GM18868 (cell line): ENCODE results near the gene KRT2.

Experiments used
- ATAC-seq: cut with Tn5 transposase; IDR thresholded peaks from one replicate; pipeline ENCODE4 v1.9.1; 2021; ENCODE audit warnings: mild to moderate bottlenecking, moderate library complexity; ENCODE audit not compliant: unreplicated experiment

KRT2 gene

DNA sequence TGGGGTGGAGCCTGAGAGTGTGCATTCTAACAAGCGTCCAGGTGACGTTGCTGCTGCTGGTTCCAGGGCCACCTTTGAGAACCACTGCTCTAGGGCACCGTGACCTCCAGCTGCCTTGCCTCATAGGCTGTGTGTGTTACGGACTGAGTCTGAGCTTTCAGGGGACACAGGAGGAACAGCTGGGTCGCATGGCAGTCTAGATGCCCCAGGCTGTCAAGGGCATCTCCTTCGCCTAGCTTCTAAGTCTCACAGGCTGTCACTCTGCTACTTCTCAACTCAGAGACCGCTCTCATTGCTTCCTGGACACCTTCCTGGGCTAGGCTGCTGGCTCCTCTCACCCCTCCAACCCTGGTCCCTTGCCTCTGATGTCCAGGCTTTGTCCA is 34.6 kb downstream of the KRT2 start:
- no peak for ATAC-seq

DNA sequence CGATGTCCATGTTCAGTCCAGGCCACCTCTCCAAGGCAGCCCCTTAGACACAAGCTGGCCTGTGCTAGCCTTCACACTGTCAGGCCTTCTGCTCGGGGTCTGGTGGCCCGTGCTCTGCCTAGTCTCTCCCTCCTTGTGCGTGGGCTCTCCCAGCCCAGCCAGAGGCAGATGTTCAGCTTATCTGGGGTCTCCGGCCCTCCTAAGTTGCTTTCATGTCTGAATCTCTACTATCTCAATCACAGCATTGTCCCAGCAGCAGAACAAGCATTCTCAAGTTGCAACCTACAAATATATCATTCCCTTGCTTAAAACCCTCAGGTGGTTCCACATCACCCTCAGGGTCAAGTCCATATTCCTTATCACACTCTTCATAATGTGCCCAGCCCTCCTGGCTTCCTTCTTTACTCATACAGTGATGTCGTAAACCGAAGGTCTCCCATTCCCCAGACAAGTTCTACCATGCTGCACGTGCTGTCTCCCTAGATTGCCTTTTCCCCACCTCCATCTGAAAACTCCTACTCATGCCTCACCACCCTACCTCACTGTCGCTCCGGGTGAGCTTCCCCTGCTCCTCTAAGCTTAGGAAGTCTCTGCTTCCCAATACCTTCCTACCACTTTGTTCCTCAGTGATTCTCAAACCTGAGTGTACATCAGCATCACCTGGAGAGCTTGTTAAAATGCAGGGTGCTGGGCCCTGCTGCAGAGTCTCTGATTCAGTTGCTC is 35.2 kb downstream of the KRT2 start:
- ATAC-seq, result no peak

DNA sequence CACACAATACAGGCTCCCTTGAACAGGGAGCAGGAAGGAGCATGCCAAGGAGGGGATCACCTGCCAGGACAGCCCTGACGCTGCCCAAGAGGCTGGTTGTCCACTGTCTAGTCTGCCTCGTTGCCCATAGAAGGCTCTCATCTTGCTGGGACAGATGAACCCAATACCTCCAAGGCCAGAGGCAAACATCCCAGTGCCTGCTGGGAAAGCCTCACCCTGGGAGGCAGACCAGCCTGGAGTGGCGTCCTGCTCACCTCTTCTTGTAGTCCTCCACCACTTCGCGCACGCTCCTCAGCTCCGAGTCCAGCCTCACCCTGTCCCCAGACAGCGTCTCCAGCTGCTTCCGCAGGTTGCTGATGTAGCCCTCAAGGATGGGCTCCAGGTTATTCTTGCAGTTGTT is 36.1 kb downstream of the KRT2 start:
- no peak for ATAC-seq

DNA sequence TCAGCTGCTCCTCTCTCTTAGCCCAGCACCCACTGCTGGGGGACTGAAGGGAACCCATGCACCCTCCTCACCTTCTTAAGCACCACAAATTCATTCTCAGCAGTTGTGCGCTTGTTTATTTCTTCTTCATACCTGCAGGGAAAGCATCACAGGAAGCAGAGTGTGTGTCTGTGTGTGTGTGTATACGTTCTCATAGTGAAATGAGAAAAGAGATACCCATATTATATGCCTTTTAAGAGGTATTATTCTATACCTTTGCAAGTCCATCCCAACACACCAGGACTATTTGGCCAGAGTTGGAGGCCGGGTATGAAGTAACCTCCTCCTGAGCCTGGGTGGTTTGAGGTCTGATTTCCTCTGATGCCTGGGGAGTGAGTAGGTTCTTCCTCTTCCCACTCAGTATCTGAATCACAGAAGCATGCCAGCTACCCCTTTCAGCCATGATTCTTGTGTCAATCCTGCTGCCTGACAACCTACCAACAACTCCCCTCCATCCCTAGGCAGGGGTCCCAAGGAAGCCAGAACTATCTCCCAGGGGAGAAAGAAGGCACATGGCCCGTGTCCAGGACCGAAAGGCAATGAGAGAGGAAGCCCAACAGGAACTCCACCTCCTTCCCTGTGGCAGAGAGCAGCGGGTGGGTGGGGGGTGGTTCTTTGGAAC is 36.7 kb downstream of the KRT2 start:
- no peak for ATAC-seq

DNA sequence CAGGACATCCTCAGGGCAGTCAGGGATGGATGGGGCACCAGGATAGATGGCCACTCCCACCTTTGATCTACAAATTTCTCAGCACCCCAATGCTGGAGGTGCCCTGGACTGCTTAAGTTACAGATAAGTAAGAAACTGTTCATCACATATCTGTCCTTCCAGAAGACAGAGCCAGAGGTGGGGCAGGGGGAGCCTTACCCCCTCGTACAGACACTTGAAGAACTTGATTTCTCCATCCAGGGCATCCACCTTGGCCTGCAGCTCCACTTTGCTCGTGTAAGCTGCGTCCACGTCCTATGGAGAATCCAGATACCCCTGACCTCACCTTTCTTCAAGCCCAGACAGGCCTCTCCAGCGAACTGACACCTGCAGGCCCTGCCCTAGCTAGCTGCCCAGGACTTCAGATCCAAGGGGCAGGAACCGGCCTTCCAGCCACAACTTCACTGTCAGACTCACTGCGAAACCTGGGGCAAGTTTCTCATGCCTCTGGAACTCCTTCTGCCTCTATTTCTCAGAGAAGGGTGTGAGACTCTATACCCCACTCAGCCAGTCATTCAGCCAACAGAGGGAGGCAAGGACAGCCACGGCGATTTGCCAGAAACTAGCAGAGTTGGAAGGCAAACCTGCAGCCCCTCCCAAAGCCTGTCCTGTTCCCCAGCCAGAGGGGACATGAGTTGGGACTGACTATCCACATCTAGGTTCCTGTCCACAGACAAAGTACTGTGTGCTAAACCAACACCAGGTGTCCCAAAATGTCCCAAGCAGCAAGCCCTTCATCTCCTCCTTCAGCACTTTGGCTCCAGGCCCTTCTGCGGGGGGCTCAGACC is 37.4 kb downstream of the KRT2 start:
- no peak for ATAC-seq

DNA sequence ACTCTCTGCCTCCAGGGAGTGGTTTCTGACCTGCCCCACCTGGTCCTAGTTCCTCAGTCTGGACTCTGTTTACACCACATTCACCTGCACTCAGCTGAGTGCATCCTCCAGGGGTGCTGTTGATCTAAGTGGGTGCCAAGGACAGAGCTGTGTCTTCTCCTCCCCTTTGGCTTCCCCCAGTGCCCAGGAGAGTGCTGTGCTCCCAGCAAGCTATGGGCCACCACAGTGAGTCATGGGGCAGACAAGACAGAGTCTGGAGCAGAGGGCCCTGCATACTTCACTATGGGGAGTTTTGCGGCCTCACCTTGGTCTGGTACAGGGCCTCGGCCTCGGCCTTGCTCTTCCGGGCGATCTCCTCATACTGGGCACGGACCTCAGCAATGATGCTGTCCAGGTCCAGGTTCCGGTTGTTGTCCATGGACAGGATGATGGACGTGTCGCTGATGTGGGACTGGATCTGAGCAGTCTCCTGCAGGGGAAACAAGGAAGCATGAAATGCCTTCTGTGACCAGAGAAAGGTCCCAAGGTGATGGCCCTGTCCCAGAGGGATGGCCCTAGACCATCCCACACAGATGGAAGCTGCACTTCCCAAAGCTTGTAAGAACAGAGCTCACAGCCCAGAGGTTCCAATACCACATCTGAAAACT is 38.5 kb downstream of the KRT2 start:
- no peak for ATAC-seq

DNA sequence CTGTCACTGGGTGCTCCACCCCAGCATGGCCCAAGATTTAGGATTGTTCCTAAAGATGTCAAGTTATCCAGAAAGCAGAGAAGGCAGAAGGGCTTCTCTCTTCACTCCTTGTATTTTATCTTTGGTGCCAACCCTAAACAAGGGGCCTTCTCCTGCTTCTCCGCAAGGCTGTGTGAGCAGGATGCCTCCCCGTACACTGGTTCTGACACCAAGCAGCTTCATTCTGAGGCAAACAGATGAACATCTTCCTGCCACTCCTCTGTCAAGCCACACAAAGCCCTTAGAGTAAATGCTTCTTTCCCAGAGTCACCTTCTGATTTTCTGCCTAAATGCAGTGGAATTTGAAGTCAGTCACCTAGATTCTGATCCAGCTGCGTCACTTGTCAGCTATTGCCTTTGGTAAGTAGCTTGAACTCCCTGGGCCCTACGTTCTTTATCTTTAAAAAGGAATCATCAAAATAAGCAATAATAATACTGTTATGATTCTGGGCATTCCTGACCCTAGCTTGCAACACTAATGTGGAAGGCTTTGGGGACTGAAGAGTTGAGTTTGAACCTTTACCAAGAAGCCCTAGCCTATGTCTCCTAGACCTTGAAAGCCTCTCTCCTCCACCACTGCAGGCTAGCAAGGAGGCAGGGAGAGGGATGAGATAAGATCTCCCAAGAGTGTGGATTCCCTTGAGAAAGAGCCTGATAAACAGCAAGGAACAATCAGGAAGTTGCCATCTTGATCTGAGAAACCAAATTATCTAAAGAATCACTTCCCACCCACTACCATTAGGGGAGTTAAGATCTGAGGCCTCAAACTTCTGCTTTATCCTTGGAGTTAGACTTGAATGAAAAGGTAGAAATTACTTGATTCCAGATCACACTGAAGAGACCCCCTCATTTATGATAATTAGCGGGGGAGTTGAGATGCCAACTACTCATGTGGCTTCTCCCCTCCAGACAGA is 39.3 kb downstream of the KRT2 start:
- ATAC-seq, result no peak

DNA sequence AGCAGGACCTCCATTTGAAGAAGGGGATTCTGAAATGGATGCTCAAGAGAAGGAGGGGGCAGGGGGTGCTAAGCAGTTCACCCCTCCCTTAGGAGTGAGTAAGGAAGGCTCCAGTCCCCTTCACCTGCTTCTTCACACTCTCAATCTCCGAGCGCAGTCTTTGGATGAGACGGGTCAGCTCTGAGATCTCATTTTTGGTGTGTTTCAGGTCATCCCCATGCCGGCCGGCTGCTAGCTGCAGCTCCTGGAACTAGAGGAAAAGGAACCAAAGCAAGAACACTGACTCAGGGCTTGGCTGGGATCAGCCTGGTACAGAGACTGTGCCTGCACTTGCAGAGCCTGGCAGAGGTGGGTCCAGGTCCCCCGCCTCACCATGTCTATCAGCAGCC is 40.9 kb downstream of the KRT2 start:
- no peak for ATAC-seq

DNA sequence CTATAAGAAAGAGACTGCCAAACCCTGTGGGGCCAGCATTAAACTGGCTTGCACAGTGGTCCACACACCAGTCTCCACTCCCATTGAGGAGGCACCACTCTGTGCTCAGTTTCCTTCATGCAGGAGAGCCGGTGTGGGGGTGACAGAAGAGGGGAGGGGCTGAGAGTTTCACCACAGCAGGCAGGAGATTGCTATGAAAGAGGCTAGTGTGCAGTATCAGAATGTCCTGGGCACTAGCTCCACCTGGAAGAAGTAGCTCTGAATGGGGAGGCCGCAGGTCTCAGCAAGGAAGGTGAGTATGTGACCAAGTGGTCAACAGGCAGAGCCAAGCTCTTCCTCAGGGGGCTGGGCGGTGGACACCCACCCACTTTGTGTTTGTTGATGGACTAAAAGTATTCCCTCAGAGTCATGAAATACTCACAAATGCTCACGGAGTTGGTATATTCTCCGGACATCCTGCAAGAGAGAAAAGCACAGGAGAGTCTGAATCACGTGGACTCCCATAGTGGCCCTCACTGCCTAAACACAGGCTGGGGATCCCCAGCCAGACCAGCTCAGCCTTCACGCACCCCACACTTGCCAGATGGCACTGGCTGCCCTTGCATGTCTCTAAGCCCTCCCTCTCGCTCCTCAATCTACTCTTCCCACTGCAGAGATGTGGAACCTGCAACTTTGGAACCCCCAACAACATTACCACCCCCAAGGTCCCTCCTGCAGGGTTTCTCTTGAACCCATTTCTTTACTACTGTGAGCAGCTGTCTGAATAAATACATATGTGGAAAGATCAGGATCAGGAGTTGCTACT is 43.0 kb downstream of the KRT2 start:
- ATAC-seq, result no peak

DNA sequence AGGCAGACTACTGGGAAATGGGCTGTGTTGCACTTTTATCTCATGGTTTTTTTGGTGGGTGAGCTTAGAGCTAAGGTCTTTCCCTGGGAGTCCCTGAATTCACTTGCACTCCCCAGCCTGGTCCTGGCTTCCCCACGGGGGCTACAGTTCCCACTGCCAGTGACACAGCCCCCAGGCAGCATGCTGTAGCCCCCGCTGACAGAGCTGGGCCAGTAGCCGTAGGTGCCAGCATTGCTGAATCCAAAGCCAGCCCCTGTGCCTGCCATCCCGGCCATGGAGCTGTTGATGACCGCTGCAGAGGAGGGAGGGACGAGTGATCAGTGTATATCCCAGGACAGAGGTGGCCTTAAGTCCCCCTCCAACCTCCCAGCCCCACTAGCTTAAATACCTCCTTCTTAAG is 43.9 kb downstream of the KRT2 start:
- no peak for ATAC-seq

DNA sequence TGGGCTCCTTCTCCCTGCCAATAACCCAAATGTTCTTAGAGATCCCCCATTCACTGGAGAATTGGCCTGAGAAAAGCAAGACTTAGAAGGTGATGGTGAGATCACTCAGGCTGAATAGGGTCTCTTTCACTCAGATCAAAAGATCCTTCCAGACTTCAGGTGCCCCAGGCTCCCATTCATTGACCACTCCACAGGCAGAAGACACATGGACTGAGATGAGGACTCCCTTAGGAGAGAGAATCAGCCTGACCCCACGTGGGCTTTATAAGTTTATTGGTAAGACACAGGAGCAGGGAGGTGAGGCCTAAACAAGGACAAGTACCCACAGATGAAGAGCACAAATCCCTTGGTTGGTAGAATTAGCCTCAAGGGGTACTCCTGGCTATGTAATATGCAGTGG is 44.7 kb downstream of the KRT2 start:
- no peak for ATAC-seq

DNA sequence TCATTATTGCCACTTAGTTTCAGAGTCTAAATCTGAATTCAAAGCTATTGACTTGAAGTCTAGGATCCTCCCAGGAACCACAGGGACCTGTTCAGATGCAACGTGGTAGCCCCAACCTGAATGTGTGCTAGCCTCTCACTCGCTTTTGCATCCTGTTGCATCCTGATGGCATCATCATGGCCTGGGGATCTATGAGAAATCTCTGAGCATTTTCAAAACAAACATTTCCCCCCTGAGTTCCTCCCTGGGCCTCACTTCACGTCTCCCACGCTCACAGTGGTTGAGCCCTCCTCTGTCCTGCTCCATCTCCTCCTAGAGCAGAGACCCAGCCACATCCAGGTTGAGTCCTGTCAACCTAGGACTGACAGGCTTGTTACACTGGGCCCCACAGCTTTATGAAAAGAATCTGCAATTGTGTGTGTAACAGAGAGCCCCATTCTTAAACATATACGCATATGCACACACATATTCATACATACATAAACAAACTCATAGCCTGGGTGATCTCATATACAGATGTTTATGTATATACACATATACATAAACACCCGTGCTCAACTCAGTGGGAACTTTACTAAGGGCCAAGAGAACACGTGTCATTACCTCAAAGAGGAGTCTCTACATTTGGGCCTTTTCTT is 45.3 kb downstream of the KRT2 start:
- ATAC-seq, result no peak

DNA sequence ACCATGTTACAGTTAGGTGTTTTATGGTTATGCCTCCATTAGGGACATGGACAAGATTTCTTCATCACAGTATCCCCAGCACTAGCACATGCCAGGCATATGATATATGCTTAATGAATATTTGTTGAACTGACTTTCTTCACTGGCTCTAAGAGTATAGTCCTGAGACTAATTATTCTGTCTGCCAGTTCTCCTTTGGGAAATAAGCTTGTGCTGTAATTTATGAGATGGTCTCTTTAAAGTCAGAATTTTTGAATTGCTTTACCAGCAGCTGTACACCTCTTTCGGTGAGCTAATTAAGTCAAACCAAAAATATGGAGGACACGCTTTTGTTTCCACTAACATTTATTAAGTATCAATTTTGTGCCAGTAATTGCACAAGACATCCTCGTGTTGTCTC is 45.9 kb downstream of the KRT2 start:
- ATAC-seq, result no peak

DNA sequence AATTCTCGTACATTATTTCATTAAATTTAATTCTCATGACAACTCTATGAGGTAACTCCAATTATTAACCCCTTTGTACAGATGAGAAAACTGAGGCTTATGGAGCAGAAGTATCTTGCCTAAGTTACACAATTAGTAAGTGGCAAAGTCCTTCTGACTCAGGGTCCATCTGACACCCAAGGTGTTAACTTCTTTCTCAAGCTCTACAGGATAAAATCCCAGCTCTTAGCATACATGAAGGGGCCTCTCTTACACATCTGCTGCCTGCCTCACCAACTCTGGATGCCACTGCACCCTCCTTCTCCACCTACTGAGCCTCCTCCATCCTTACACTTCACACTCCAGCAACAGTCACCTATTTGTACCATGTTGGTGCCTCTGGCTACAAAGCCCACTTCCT is 46.5 kb downstream of the KRT2 start:
- no peak for ATAC-seq

DNA sequence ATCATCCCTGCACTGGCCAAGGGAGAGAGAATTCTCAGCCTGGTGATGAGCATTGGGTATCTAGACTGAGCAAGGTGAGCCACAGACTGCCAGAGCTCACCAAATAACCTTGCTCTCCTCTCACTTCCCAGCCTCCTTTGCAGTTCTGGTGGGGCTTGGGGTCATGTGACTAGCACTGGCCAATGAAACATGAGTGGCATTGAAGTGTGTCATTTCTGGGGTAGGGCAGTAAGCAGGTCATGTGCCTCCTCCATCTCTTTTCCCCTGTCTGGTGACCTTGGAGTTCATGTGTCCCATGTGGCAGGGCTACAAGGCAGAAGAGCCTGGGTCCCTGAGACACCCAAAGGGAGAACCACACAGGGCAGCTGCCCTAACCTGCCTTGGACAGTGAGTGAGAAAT is 47.2 kb downstream of the KRT2 start:
- ATAC-seq, result no peak

DNA sequence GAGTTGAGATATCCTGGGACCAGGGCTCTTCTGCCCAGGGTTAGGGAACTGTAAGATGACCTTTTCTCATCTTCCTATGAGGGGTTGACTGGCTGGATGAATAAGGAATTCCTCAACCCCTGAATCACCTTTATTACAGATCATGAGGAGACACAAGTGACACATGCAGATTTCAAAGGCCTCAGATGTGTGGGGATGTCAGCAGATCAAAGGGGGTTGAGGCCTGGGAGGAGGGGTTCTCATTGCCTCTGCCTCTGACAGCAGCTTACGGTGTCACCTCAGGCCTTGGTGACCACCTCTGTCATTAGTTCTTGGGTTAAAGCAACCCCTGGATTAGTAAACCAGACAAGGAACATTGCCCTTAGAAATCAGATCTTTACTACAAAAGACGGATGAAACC is 48.7 kb downstream of the KRT2 start:
- no peak for ATAC-seq

DNA sequence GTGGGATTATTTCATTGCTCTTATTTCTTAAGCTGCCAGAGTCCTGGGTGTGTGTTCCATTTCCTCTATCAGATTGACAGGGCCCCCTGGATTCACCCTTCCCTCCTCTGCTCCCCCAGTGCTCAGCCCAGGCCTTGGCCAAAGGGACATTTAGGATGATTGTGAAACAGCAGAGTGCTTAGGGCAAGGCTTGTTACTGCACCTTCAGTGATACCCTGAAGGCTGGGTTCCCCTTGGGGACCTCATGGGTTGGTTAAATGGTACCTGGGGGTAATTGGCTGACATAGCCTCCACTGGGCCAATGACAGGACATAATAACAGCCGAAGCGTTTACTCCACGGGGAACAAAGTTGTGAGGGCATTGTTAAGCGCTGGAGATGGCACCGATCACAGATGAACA is 49.5 kb downstream of the KRT2 start:
- ATAC-seq, result no peak

DNA sequence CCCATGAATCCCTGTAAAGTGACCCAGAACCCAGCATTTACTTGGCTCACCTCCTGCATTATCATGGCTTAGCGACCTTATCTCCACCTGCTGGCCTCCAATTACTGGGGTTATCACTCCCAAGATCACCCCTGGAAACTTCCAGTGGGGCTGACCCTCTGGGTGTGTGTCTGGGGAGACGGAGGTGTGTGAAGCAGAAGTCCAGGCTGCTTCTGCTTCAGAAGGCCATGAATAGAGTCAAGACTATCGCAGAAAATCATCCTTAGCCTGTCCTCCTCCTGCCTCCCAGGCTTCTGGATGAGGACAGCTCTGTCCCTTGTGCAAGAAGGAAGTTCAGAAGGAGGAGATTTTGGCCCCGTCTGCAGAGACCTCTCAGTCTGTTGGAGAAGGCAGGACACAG is 50.3 kb downstream of the KRT2 start:
- ATAC-seq, result no peak

DNA sequence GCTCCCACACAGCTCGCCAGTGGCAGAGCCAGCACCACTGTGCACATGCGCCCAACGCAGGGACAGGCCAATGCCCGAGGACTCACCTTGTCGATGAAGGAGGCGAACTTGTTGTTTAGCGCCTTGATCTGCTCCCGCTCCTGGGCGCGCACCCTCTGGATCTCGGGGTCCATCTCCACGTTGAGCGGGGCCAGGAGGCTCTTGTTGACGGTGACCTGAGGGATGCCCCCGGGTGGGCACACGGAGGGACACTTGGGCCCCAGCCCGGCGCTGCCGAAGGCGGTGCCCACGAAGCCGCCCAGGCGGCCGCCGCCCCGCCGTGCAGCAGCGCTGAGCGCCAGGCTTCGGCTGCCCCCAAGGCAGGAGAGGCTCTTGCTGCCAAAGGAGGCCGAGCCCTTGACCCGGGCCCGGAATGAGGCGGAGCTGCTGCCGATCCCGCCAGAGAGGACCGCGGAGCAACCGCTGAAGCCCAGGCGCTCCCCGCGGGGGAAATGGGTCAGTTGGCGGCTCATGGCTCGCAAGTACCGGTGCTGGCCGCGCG is 51.0 kb downstream of the KRT2 start, which contains the start of gene KRT72:
Gene KRT72 (minus strand): TSS at position 523 of the 541 bp plus-strand sequence. CDS start 11 bp downstream, at position 512.
- no peak for ATAC-seq
